HepG2 (cell line): ENCODE results near the gene PODN. TPM values are rescaled to one million over a fixed set of nuclear protein-coding genes. Genes with fewer than 3 reads are reported as not detected.
A peak's percentile ranks its signal among the peaks of the same experiment; 100 is the strongest.

Source experiments
- ATF2 ChIP-seq: sonication (generic); formaldehyde crosslinking; IDR thresholded peaks from 2 replicates; pipeline ENCODE4 v1.4.0; 2020; ENCODE audit warnings: missing genetic modification reagents
- ETV5 ChIP-seq: IDR thresholded peaks from 2 replicates; pipeline ENCODE4 v1.6.1; 2018; ENCODE audit warnings: missing biosample characterization, missing genetic modification reagents, inconsistent platforms, borderline replicate concordance
- KLF15 ChIP-seq: sonication (generic); formaldehyde crosslinking; IDR thresholded peaks from 2 replicates; pipeline ENCODE4 v1.8.1; 2023; ENCODE audit warnings: borderline replicate concordance, mild to moderate bottlenecking, inconsistent platforms, missing genetic modification reagents, mixed read lengths
- PHF8 ChIP-seq: sonication (generic); formaldehyde crosslinking; IDR thresholded peaks from 2 replicates; pipeline ENCODE4 v1.5.0; 2020; ENCODE audit warnings: missing genetic modification reagents
- THAP7 ChIP-seq: sonication (generic); formaldehyde crosslinking; IDR thresholded peaks from 2 replicates; pipeline ENCODE4 v1.8.1; 2023; ENCODE audit warnings: mild to moderate bottlenecking, missing genetic modification reagents
- UBTF ChIP-seq: sonication (generic); formaldehyde crosslinking; IDR thresholded peaks from 2 replicates; pipeline ENCODE4 v1.4.0; 2020; ENCODE audit warnings: mild to moderate bottlenecking, missing genetic modification reagents
- YEATS2 ChIP-seq: sonication (generic); formaldehyde crosslinking; IDR thresholded peaks from 2 replicates; pipeline ENCODE4 v1.4.0; 2020; ENCODE audit warnings: missing genetic modification reagents, borderline replicate concordance
- ZNF296 ChIP-seq: sonication (generic); formaldehyde crosslinking; conservative IDR thresholded peaks from 2 replicates; pipeline ENCODE4 v1.5.0; 2020; ENCODE audit warnings: mild to moderate bottlenecking, missing genetic modification reagents
- ZNF337 ChIP-seq: sonication (generic); formaldehyde crosslinking; IDR thresholded peaks from 2 replicates; pipeline ENCODE4 v1.5.1; 2020; ENCODE audit warnings: missing genetic modification reagents, low read depth, mild to moderate bottlenecking, borderline replicate concordance
- ZNF512 ChIP-seq: sonication (generic); formaldehyde crosslinking; IDR thresholded peaks from 2 replicates; pipeline ENCODE4 v1.4.0; 2020; ENCODE audit warnings: mild to moderate bottlenecking, missing genetic modification reagents
- ZNF543 ChIP-seq: sonication (generic); formaldehyde crosslinking; IDR thresholded peaks from 2 replicates; pipeline ENCODE4 v1.4.0; 2020; ENCODE audit warnings: mild to moderate bottlenecking, missing genetic modification reagents
- ZNF605 ChIP-seq: sonication (generic); formaldehyde crosslinking; IDR thresholded peaks from 2 replicates; pipeline ENCODE4 v1.8.0; 2022; ENCODE audit warnings: mild to moderate bottlenecking, missing genetic modification reagents
- ZNF646 ChIP-seq: sonication (generic); formaldehyde crosslinking; IDR thresholded peaks from 2 replicates; pipeline ENCODE4 v1.9.0; 2021; ENCODE audit warnings: mild to moderate bottlenecking, missing genetic modification reagents
- ZNF737 ChIP-seq: sonication (generic); formaldehyde crosslinking; IDR thresholded peaks from 2 replicates; pipeline ENCODE4 v1.5.0; 2020; ENCODE audit warnings: missing genetic modification reagents, mild to moderate bottlenecking, borderline replicate concordance
- polyA plus RNA-seq, 8 experiments: library from polyadenylated mRNA; depleted of rRNA in 3 of 8; stranded (reverse) in 7 of 8; unstranded in 1 of 8; fragments of >200 nt; fragmentation: Illumina TruSeq in 4 of 8; extraction: Trizol in 4 of 8; gene quantifications; 2 replicates each; pipeline versions ENCODE4 v1.2.1 to v1.2.3, GENCODE V29; 2011 to 2016; ENCODE audit warnings: low read depth in 4 of 8, missing spikeins in 1 of 8, mixed read lengths in 1 of 8; ENCODE audit not compliant: insufficient read depth in 1 of 8
- total RNA-seq, 5 experiments: library from RNA; depleted of rRNA; stranded (reverse); fragments of >200 nt; fragmentation: Illumina TruSeq; extraction: Trizol; gene quantifications; 2 replicates each; pipeline ENCODE4 v1.2.3, GENCODE V29; 2016; ENCODE audit warnings: low read depth in 1 of 5

Gene PODN
- total and polyA plus RNA-seq, 2 of the 13 experiments (the other 11 are each of a cell fraction or from before 2014, with no cell fraction given) = 0.13 TPM; not detected in 1

- TF ChIP-seq ZNF646 (CRISPR knock-in tag) = peak; percentile 51; the same call in 1 of the 2 replicates
- peak; percentile 61; the same call in 1 of the 2 replicates for TF ChIP-seq UBTF (CRISPR knock-in tag)
- TF ChIP-seq PHF8 (CRISPR knock-in tag) = peak; percentile 41; the same call in 1 of the 2 replicates
- peak; percentile 61; the same call in 1 of the 2 replicates for TF ChIP-seq ZNF605 (CRISPR knock-in tag)
- TF ChIP-seq ZNF296 (CRISPR knock-in tag) = no peak
- TF ChIP-seq THAP7 (CRISPR knock-in tag) = no peak
- peak; percentile 40; the same call in 1 of the 2 replicates for TF ChIP-seq YEATS2 (CRISPR knock-in tag)
- no peak; the same call in none of the 2 replicates for TF ChIP-seq ETV5 (CRISPR knock-in tag)
- TF ChIP-seq ATF2 (CRISPR knock-in tag) = no peak
- TF ChIP-seq ZNF512 (CRISPR knock-in tag) = no peak
- no peak for TF ChIP-seq ZNF737 (CRISPR knock-in tag)
- TF ChIP-seq KLF15 (CRISPR knock-in tag) = no peak
- TF ChIP-seq ZNF543 (CRISPR knock-in tag) = no peak
- TF ChIP-seq ZNF337 (CRISPR knock-in tag) = no peak
These were observed 59.5 kb downstream of the PODN start (continued) for GRCh38 chr1:53121319-53122172.
